ENCODE data around the gene CEP164. TPM values are rescaled to one million over a fixed set of nuclear protein-coding genes. Genes with fewer than 3 reads are reported as not detected.
"Not testable (repeated sequence)": the region's sequence is repeated elsewhere in the genome, so short reads cannot be mapped to it uniquely, and the experiment has no call there.

CEP164 gene
- total RNA-seq, 1 donor from 2014 or later: 9.9 TPM

DNA sequence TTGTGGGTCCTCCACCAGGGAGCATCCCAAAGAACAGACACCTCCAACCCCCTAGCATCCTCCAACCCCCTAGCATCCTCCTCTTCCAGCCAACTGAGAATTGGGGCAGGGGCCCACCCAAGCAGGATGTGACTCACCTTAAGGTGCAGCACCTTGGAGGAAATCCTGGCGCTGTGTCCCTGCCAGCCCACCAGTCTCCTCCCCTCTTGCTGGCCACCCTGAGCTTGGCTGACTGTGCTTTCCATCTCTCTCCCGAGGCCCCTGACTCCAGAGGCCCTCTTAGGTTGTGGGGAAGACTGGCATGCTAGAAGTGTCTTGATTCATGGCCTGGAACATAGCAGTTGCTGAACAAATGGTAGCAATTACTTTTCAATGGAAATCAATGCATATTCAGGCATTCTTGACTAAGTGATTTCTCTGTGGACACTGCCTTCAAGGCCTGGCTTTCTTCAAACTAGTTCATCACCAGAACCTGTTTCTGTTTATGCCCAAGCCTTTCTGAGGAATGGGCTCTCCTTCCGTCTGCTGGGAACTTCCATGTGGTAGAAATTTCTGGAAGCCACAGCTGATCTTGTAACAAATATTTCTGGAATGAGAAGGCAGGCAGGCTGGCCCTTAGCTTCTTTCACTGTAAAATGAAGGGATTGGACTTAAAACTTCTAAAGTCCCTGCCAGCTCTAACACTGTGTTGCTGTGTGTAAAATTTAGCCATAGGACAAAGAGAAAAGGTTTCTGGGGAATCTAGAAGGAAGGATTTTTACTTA lies 60.5 kb downstream of the CEP164 start:
- intact Hi-C loops (cut with DNase I): no loop called here
- DNase-seq (ENCODE audit: low spot score): peak; percentile 38

GRCh38 chr11:117390743-117391142 lies 63.1 kb downstream of the CEP164 start:
- intact Hi-C loops (cut with DNase I): no loop called here
- DNase-seq (ENCODE audit: low spot score): peak; percentile 59

- peak; percentile 61 for DNase-seq (ENCODE audit: low spot score)
These were observed 63.5 kb downstream of the CEP164 start for GRCh38 chr11:117391181-117391580.

DNA sequence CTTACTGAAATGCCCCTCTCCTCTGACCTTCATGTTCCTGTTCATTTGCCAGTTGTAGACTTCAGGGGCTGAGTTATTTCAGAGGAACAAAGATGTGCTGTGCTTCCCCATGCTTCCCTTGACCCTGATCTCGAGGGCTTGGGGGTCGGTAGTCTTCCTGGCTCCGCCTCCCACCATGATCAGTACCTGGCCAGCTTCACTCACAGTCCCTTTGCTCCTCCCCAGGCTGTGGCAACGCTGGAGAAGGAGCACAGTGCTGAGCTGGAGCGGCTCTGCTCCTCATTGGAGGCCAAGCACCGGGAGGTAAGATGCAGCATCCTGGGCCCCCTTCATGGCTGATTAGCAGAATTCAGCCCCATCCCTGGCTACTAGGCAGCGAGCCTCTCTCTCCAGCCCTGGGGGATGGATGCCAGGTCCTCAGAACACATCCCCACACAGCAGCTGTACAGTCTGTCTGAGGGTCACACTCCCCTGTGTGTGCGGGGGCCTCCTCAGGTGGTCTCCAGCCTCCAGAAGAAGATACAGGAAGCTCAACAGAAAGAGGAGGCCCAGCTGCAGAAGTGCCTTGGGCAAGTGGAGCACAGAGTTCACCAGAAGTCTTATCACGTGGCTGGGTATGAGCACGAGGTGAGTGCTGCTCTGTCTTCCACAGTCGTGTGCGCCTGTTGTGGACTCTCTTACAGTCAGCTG lies 64.5 kb downstream of the CEP164 start:
- intact Hi-C loops (cut with DNase I): no loop called here
- DNase-seq (ENCODE audit: low spot score): peak; percentile 31

More at GRCh38 chr11:117391181-117391580, 63.5 kb downstream of the CEP164 start:
- intact Hi-C loops (cut with DNase I): no loop called here

GRCh38 chr11:117392979-117393378 lies 65.3 kb downstream of the CEP164 start:
- peak; percentile 46 for DNase-seq (ENCODE audit: low spot score)
- intact Hi-C loops (cut with DNase I): no loop called here

DNA sequence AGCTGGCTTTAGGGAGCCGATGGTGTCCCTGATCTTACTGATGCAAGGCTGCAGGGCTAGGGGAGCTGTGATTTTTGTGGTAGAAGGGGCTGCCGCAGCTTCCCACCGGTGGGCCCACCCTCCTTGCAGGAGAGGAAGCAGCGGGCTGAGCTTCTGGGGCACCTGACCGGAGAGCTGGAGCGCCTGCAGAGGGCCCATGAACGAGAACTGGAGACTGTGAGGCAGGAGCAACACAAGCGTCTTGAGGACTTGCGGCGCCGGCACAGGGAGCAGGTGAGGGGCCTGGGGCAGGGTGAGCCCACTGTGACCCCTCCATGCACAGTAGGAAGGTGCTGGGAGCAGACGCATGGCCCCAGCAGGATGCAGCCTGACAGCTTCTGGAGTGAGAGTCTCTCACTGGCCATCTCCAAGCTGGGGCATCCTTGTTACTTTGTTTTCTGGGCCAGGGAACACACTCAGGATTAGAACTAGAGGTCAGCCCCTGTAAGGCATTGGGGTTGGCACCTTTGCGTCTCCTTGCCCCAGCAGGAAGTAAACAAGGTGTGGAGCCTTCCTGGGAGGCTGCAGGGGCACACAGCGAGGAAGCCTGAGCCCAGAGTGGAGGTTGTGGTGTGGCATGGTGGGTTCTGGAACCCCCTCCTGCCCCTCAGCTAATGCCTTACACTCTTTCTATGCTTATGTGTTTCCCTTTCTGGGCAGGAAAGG lies 66.7 kb downstream of the CEP164 start:
- DNase-seq (ENCODE audit: low spot score): peak; percentile 51
- intact Hi-C loops (cut with DNase I): no loop called here

DNA sequence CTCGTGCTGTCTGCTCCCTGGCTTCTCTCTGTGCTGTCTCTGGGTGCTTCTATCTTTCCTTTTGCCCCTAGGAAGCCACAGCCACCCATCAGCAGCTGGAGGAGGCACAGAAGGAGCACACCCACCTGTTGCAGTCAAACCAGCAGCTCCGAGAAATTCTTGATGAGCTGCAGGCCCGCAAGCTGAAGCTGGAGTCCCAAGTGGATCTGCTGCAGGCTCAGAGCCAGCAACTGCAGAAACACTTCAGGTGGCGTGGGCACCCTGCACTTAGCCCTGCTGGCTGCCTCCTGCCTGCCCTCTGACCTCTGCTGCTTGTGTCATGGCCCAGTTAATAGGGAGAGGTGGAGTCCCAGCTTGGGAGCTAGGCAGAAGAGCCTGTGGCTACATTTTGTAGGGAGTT lies 67.8 kb downstream of the CEP164 start:
- DNase-seq (ENCODE audit: low spot score): peak; percentile 59
- intact Hi-C loops (cut with DNase I): no loop called here

DNA sequence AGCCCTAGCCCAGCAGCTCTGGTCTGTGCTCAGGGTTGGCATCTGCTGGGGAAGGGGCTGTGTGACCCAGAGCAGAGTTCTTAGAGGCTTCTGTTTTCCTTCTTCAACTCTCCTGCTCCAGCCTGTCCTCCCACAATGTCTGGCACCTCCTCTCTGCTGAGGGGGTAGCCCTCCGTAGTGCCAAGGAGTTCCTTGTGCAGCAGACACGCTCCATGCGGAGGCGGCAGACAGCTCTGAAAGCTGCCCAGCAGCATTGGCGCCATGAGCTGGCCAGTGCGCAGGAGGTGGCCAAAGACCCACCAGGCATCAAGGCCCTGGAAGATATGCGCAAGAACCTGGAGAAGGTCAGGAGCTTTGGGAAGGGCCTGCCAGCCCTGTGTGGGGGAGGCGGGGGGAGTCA lies 69.3 kb downstream of the CEP164 start:
- intact Hi-C loops (cut with DNase I): no loop called here

GRCh38 chr11:117398618-117399017 lies 71.0 kb downstream of the CEP164 start:
- intact Hi-C loops (cut with DNase I): not testable (repeated sequence)
- DNase-seq (ENCODE audit: low spot score): peak; percentile 41

More for the DNA sequence above, 69.3 kb downstream of the CEP164 start:
- DNase-seq (ENCODE audit: low spot score): peak; percentile 26

GRCh38 chr11:117399100-117399840 lies 71.6 kb downstream of the CEP164 start:
- DNase-seq (ENCODE audit: low spot score); intact Hi-C loops (cut with DNase I): not testable (repeated sequence)

- intact Hi-C loops (cut with DNase I); DNase-seq (ENCODE audit: low spot score): not testable (repeated sequence)
These were observed 78.2 kb downstream of the CEP164 start for GRCh38 chr11:117405898-117406297.

GRCh38 chr11:117407016-117407415 lies 79.4 kb downstream of the CEP164 start:
- intact Hi-C loops (cut with DNase I): no loop called here
- peak; percentile 49 for DNase-seq (ENCODE audit: low spot score)

GRCh38 chr11:117408356-117408755 lies 80.7 kb downstream of the CEP164 start:
- intact Hi-C loops (cut with DNase I): no loop called here
- peak; percentile 53 for DNase-seq (ENCODE audit: low spot score)

GRCh38 chr11:117409511-117409910 lies 81.9 kb downstream of the CEP164 start:
- peak; percentile 47 for DNase-seq (ENCODE audit: low spot score)
- intact Hi-C loops (cut with DNase I): no loop called here

DNA sequence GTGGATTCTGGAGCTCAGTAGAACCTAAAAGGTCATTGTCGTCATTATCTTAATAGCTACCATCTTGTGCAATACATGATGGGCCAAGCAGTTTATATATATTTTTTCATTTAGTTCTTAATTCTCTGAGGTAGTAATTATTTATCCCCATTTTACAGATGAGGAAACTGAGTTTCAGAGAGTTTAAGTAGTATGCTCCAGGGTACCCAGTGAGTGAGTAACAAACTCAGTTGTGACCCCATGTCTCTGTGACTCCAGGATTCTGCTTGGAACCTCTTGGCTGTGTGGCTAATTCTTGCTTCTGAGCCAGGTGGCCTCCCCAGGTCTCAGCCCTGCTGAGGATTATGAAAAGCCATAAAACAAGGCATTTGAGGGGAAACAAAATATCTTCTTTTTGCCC lies 82.6 kb downstream of the CEP164 start:
- intact Hi-C loops (cut with DNase I): no loop called here
- DNase-seq (ENCODE audit: low spot score): no peak

GRCh38 chr11:117410861-117411710 lies 83.4 kb downstream of the CEP164 start:
- intact Hi-C loops (cut with DNase I): no loop called here
- peak; percentile 70 for DNase-seq (ENCODE audit: low spot score)

- intact Hi-C loops (cut with DNase I): no loop called here
- no peak for DNase-seq (ENCODE audit: low spot score)
These were observed 84.1 kb downstream of the CEP164 start for GRCh38 chr11:117411736-117412135.

- intact Hi-C loops (cut with DNase I): no loop called here
- no peak for DNase-seq (ENCODE audit: low spot score)
These were observed 84.5 kb downstream of the CEP164 start for GRCh38 chr11:117412176-117412575.
